Neural progenitor cell (in vitro differentiated cells): Measurements from ENCODE around the gene RAD51B. TPM values are rescaled to one million over a fixed set of nuclear protein-coding genes. Genes with fewer than 3 reads are reported as not detected.

ENCODE experiments used
- DNase-seq: peaks from one replicate; pipeline ENCODE4 v3.0.0-alpha.2; 2016; ENCODE audit warnings: low spot score
- H2AFZ ChIP-seq: fragments of 200-600 bp; sonication (generic); replicated peaks from 2 replicates; pipeline ENCODE4 v1.6.1; 2016; ENCODE audit warnings: antibody characterized with exemption
- H3F3A ChIP-seq: fragments of 200-600 bp; sonication (generic); 2 replicates; pipeline ENCODE4 v1.6.1; 2016; ENCODE audit warnings: antibody characterized with exemption, low read depth
- H3K27ac ChIP-seq: fragments of 200-600 bp; sonication (generic); 2 replicates; pipeline ENCODE4 v1.5.1; 2016; ENCODE audit warnings: mild to moderate bottlenecking
- H3K27me3 ChIP-seq: fragments of 200-600 bp; sonication (generic); 2 replicates; pipeline ENCODE4 v1.6.1; 2016; ENCODE audit warnings: mild to moderate bottlenecking, moderate library complexity
- H3K36me3 ChIP-seq: fragments of 200-600 bp; sonication (generic); 2 replicates; pipeline ENCODE4 v1.5.1; 2016
- H3K4me1 ChIP-seq: fragments of 200-600 bp; sonication (generic); 2 replicates; pipeline ENCODE4 v1.6.1; 2016; ENCODE audit warnings: mixed run types
- H3K4me2 ChIP-seq: fragments of 200-600 bp; sonication (generic); 2 replicates; pipeline ENCODE4 v1.6.1; 2016
- H3K4me3 ChIP-seq: fragments of 200-600 bp; sonication (generic); 2 replicates; pipeline ENCODE4 v1.5.1; 2016
- H3K79me2 ChIP-seq: fragments of 200-600 bp; sonication (generic); 2 replicates; pipeline ENCODE4 v1.6.1; 2016; ENCODE audit warnings: low read depth
- H3K9ac ChIP-seq: fragments of 200-600 bp; sonication (generic); 2 replicates; pipeline ENCODE4 v1.6.1; 2016
- H3K9me3 ChIP-seq: fragments of 200-600 bp; sonication (generic); 2 replicates; pipeline ENCODE4 v1.5.1; 2016; ENCODE audit warnings: low read depth
- H4K20me1 ChIP-seq: fragments of 200-600 bp; sonication (generic); 2 replicates; pipeline ENCODE4 v1.6.1; 2016; ENCODE audit warnings: low read depth
- H3K27ac Mint-ChIP-seq: 3 replicates; pipeline ENCODE4 v1.8.0; 2021; ENCODE audit warnings: mixed read lengths
- H3K27me3 Mint-ChIP-seq: 2 replicates; pipeline ENCODE4 v1.8.0; 2022; ENCODE audit warnings: low read depth, mild to moderate bottlenecking, inconsistent platforms, moderate library complexity, mixed read lengths; ENCODE audit not compliant: insufficient read depth
- H3K36me3 Mint-ChIP-seq: 3 replicates; pipeline ENCODE4 v1.8.0; 2021; ENCODE audit warnings: mixed read lengths
- H3K4me1 Mint-ChIP-seq: 3 replicates; pipeline ENCODE4 v1.8.0; 2021; ENCODE audit warnings: mixed read lengths
- H3K4me3 Mint-ChIP-seq: 3 replicates; pipeline ENCODE4 v1.8.0; 2021; ENCODE audit warnings: mild to moderate bottlenecking, moderate library complexity, mixed read lengths
- H3K9me3 Mint-ChIP-seq: 3 replicates; pipeline ENCODE4 v1.8.0; 2020; ENCODE audit warnings: mixed read lengths
- CTCF ChIP-seq: fragments of 200-600 bp; sonication (generic); IDR thresholded peaks from 2 replicates; pipeline ENCODE4 v1.5.1; 2017; ENCODE audit warnings: antibody characterized with exemption, mild to moderate bottlenecking
- EZH2 ChIP-seq: fragments of 200-600 bp; sonication (generic); IDR thresholded peaks from 2 replicates; pipeline ENCODE4 v1.6.1; 2017; ENCODE audit warnings: antibody characterized with exemption, mild to moderate bottlenecking, moderate library complexity
- EZH2phosphoT487 ChIP-seq: fragments of 200-600 bp; sonication (generic); IDR thresholded peaks from 2 replicates; pipeline ENCODE4 v1.6.1; 2017; ENCODE audit warnings: antibody characterized with exemption
- total RNA-seq: library from RNA; depleted of rRNA; stranded (reverse); fragments of >200 nt; gene quantifications from 2 replicates; pipeline ENCODE4 v1.2.3, GENCODE V29; 2015; ENCODE audit warnings: low replicate concordance

RAD51B gene
- total RNA-seq, 1 donor from 2014 or later, result 50.5 TPM

DNA sequence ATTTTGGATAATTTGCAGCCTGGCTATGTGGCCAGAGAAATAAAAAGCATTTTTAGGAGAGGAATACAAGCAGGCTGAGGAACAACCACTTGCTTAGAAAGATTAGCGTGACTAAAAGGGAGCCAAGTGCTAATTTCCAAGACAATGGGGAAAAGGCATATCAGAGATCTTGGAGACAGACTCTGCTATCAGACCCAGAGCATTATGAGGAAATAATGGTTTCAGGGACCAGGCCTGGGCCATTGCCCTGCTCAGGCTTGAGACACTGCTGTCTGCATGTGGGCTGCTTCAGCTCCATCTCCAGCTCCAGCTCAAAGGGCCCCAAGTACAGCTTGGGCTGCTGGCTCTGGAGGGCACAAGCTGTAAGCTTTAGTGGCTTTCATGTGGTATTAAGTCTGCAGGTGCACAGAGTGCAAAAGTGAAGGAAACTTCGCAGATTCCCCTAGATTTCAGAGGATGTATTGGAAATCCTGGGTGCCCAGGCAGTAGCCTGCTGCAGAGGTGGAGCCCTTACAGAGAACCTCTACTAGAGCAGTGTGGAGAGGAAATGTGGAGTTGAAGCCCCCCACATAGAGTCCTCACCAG lies 524.0 kb downstream of the RAD51B start:
- Mint-ChIP-seq H3K9me3 (peaks cover 14% of the 10 kb centered on the region), H3K36me3 (peaks cover 17% of the 10 kb centered on the region), H3K27me3 (no peaks in the 10 kb centered on the region), H3K4me1 (peaks cover 16% of the 10 kb centered on the region), H3K27ac (no peak overlapping the region), H3K4me3 (no peak overlapping the region)
- Histone ChIP-seq H3K9me3 (no peaks in the 10 kb centered on the region), H3K4me3 (no peak overlapping the region), H3K27ac (no peak overlapping the region), H3K79me2 (no peaks in the 10 kb centered on the region), H3K4me1 (peaks cover 19% of the 10 kb centered on the region), H2AFZ (no peak overlapping the region), H3K36me3 (no peaks in the 10 kb centered on the region), H4K20me1 (no peaks in the 10 kb centered on the region), H3F3A (no peaks in the 10 kb centered on the region), H3K4me2 (no peak overlapping the region), H3K27me3 (no peaks in the 10 kb centered on the region), H3K9ac (no peak overlapping the region)
- DNase-seq, result no peak
- TF ChIP-seq EZH2phosphoT487, result no peak

- TF ChIP-seq CTCF, result no peak
- no peak for TF ChIP-seq EZH2phosphoT487
- no peak for TF ChIP-seq EZH2
- no peaks in the 10 kb centered on the region for H3K27me3 ChIP-seq
- no peak for DNase-seq
- H3K9me3 ChIP-seq, result no peaks in the 10 kb centered on the region
- H3K36me3 ChIP-seq, result no peaks in the 10 kb centered on the region
- H3K4me3 ChIP-seq, result no peak overlapping the region
- Mint-ChIP-seq H3K9me3 (peaks cover 14% of the 10 kb centered on the region), H3K4me1 (peaks cover 16% of the 10 kb centered on the region), H3K4me3 (no peak overlapping the region), H3K36me3 (peaks cover 17% of the 10 kb centered on the region), H3K27ac (no peak overlapping the region), H3K27me3 (no peaks in the 10 kb centered on the region)
- no peaks in the 10 kb centered on the region for H3K79me2 ChIP-seq
- H3K27ac ChIP-seq, result no peak overlapping the region
- H3K4me1 ChIP-seq, result peaks cover 13% of the 10 kb centered on the region
- H3F3A ChIP-seq, result peaks cover 1% of the 10 kb centered on the region
- H3K4me2 ChIP-seq, result no peak overlapping the region
- no peak overlapping the region for H3K9ac ChIP-seq
- H4K20me1 ChIP-seq, result no peaks in the 10 kb centered on the region
- H2AFZ ChIP-seq, result no peak overlapping the region
Observed at GRCh38 chr14:68345738-68346137, 526.2 kb downstream of the RAD51B start.

GRCh38 chr14:68346556-68347343 lies 527.2 kb downstream of the RAD51B start:
- Histone ChIP-seq H3K9ac (no peak overlapping the region), H3K27me3 (no peaks in the 10 kb centered on the region), H3K79me2 (no peaks in the 10 kb centered on the region), H3K4me1 (peaks cover 14% of the 10 kb centered on the region), H3F3A (peaks cover 10% of the 10 kb centered on the region), H3K36me3 (no peaks in the 10 kb centered on the region), H4K20me1 (no peaks in the 10 kb centered on the region), H3K9me3 (no peaks in the 10 kb centered on the region), H3K4me2 (no peak overlapping the region), H3K27ac (no peak overlapping the region), H3K4me3 (no peak overlapping the region), H2AFZ (no peak overlapping the region)
- Mint-ChIP-seq H3K36me3 (peaks cover 17% of the 10 kb centered on the region), H3K9me3 (peaks cover 19% of the 10 kb centered on the region), H3K27ac (no peak overlapping the region), H3K4me1 (peaks cover 17% of the 10 kb centered on the region), H3K4me3 (no peak overlapping the region), H3K27me3 (no peaks in the 10 kb centered on the region)
- TF ChIP-seq EZH2phosphoT487 (no peak), CTCF (no peak), EZH2 (no peak)
- no peak for DNase-seq
